Neural progenitor cell (in vitro differentiated cells): ENCODE data around the gene TRIM36. TPM values are rescaled to one million over a fixed set of nuclear protein-coding genes. Genes with fewer than 3 reads are reported as not detected.
A peak's percentile ranks its signal among the peaks of the same experiment; 100 is the strongest.

ENCODE experiments used
- DNase-seq: peaks from one replicate; pipeline ENCODE4 v3.0.0-alpha.2; 2016; ENCODE audit warnings: low spot score
- H2AFZ ChIP-seq: fragments of 200-600 bp; sonication (generic); replicated peaks from 2 replicates; pipeline ENCODE4 v1.6.1; 2016; ENCODE audit warnings: antibody characterized with exemption
- H3F3A ChIP-seq: fragments of 200-600 bp; sonication (generic); 2 replicates; pipeline ENCODE4 v1.6.1; 2016; ENCODE audit warnings: antibody characterized with exemption, low read depth
- H3K27ac ChIP-seq: fragments of 200-600 bp; sonication (generic); 2 replicates; pipeline ENCODE4 v1.5.1; 2016; ENCODE audit warnings: mild to moderate bottlenecking
- H3K27me3 ChIP-seq: fragments of 200-600 bp; sonication (generic); 2 replicates; pipeline ENCODE4 v1.6.1; 2016; ENCODE audit warnings: mild to moderate bottlenecking, moderate library complexity
- H3K36me3 ChIP-seq: fragments of 200-600 bp; sonication (generic); 2 replicates; pipeline ENCODE4 v1.5.1; 2016
- H3K4me1 ChIP-seq: fragments of 200-600 bp; sonication (generic); 2 replicates; pipeline ENCODE4 v1.6.1; 2016; ENCODE audit warnings: mixed run types
- H3K4me2 ChIP-seq: fragments of 200-600 bp; sonication (generic); 2 replicates; pipeline ENCODE4 v1.6.1; 2016
- H3K4me3 ChIP-seq: fragments of 200-600 bp; sonication (generic); 2 replicates; pipeline ENCODE4 v1.5.1; 2016
- H3K79me2 ChIP-seq: fragments of 200-600 bp; sonication (generic); 2 replicates; pipeline ENCODE4 v1.6.1; 2016; ENCODE audit warnings: low read depth
- H3K9ac ChIP-seq: fragments of 200-600 bp; sonication (generic); 2 replicates; pipeline ENCODE4 v1.6.1; 2016
- H3K9me3 ChIP-seq: fragments of 200-600 bp; sonication (generic); 2 replicates; pipeline ENCODE4 v1.5.1; 2016; ENCODE audit warnings: low read depth
- H4K20me1 ChIP-seq: fragments of 200-600 bp; sonication (generic); 2 replicates; pipeline ENCODE4 v1.6.1; 2016; ENCODE audit warnings: low read depth
- H3K27ac Mint-ChIP-seq: 3 replicates; pipeline ENCODE4 v1.8.0; 2021; ENCODE audit warnings: mixed read lengths
- H3K27me3 Mint-ChIP-seq: 2 replicates; pipeline ENCODE4 v1.8.0; 2022; ENCODE audit warnings: low read depth, mild to moderate bottlenecking, inconsistent platforms, moderate library complexity, mixed read lengths; ENCODE audit not compliant: insufficient read depth
- H3K36me3 Mint-ChIP-seq: 3 replicates; pipeline ENCODE4 v1.8.0; 2021; ENCODE audit warnings: mixed read lengths
- H3K4me1 Mint-ChIP-seq: 3 replicates; pipeline ENCODE4 v1.8.0; 2021; ENCODE audit warnings: mixed read lengths
- H3K4me3 Mint-ChIP-seq: 3 replicates; pipeline ENCODE4 v1.8.0; 2021; ENCODE audit warnings: mild to moderate bottlenecking, moderate library complexity, mixed read lengths
- H3K9me3 Mint-ChIP-seq: 3 replicates; pipeline ENCODE4 v1.8.0; 2020; ENCODE audit warnings: mixed read lengths
- EZH2 ChIP-seq: fragments of 200-600 bp; sonication (generic); IDR thresholded peaks from 2 replicates; pipeline ENCODE4 v1.6.1; 2017; ENCODE audit warnings: antibody characterized with exemption, mild to moderate bottlenecking, moderate library complexity
- EZH2phosphoT487 ChIP-seq: fragments of 200-600 bp; sonication (generic); IDR thresholded peaks from 2 replicates; pipeline ENCODE4 v1.6.1; 2017; ENCODE audit warnings: antibody characterized with exemption
- total RNA-seq: library from RNA; depleted of rRNA; stranded (reverse); fragments of >200 nt; gene quantifications from 2 replicates; pipeline ENCODE4 v1.2.3, GENCODE V29; 2015; ENCODE audit warnings: low replicate concordance
- TF ChIP-seq, protein P1 (sequence below): fragments of 200-600 bp; sonication (generic); IDR thresholded peaks from 2 replicates; pipeline ENCODE4 v1.5.1; 2017; ENCODE audit warnings: antibody characterized with exemption, mild to moderate bottlenecking

Gene TRIM36
- total RNA-seq, 1 donor from 2014 or later = 42.6 TPM

GRCh38 chr5:115179394-115180164 lies 9.9 kb upstream of the TRIM36 start:
- Mint-ChIP-seq H3K4me3 (peak overlapping the region; percentile 88), H3K36me3 (peaks cover 7% of the 10 kb centered on the region), H3K4me1 (peaks cover 9% of the 10 kb centered on the region), H3K9me3 (peaks cover 8% of the 10 kb centered on the region), H3K27me3 (peaks cover 28% of the 10 kb centered on the region), H3K27ac (no peak overlapping the region)
- Histone ChIP-seq H3K79me2 (no peaks in the 10 kb centered on the region), H2AFZ (peak overlapping the region; percentile 86), H3K4me1 (peaks cover 9% of the 10 kb centered on the region), H3K4me2 (peak overlapping the region; percentile 83), H3K4me3 (peak overlapping the region; percentile 55), H3K27ac (no peak overlapping the region), H3K27me3 (peaks cover 95% of the 10 kb centered on the region), H3F3A (peaks cover 18% of the 10 kb centered on the region), H3K9me3 (no peaks in the 10 kb centered on the region), H3K9ac (no peak overlapping the region), H4K20me1 (peaks cover 6% of the 10 kb centered on the region), H3K36me3 (no peaks in the 10 kb centered on the region)
- peak; percentile 92 for TF ChIP-seq EZH2
- peak; percentile 73 for TF ChIP-seq EZH2phosphoT487
- TF ChIP-seq, protein P1, sequence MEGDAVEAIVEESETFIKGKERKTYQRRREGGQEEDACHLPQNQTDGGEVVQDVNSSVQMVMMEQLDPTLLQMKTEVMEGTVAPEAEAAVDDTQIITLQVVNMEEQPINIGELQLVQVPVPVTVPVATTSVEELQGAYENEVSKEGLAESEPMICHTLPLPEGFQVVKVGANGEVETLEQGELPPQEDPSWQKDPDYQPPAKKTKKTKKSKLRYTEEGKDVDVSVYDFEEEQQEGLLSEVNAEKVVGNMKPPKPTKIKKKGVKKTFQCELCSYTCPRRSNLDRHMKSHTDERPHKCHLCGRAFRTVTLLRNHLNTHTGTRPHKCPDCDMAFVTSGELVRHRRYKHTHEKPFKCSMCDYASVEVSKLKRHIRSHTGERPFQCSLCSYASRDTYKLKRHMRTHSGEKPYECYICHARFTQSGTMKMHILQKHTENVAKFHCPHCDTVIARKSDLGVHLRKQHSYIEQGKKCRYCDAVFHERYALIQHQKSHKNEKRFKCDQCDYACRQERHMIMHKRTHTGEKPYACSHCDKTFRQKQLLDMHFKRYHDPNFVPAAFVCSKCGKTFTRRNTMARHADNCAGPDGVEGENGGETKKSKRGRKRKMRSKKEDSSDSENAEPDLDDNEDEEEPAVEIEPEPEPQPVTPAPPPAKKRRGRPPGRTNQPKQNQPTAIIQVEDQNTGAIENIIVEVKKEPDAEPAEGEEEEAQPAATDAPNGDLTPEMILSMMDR = peak; percentile 5
- DNase-seq = peak; percentile 77

- Mint-ChIP-seq H3K27ac (no peak overlapping the region), H3K4me1 (peaks cover 9% of the 10 kb centered on the region), H3K4me3 (peak overlapping the region; percentile 88), H3K27me3 (peaks cover 28% of the 10 kb centered on the region), H3K36me3 (peaks cover 7% of the 10 kb centered on the region), H3K9me3 (peaks cover 8% of the 10 kb centered on the region)
- H3F3A ChIP-seq = peaks cover 18% of the 10 kb centered on the region
- peak overlapping the region; percentile 55 for H3K4me3 ChIP-seq
- H3K27ac ChIP-seq = no peak overlapping the region
- H3K4me2 ChIP-seq = peak overlapping the region; percentile 83
- H3K9ac ChIP-seq = no peak overlapping the region
- H3K36me3 ChIP-seq = no peaks in the 10 kb centered on the region
- TF ChIP-seq, protein P1 = no peak
- TF ChIP-seq EZH2phosphoT487 = peak; percentile 65
- H3K79me2 ChIP-seq = no peaks in the 10 kb centered on the region
- H2AFZ ChIP-seq = peak overlapping the region; percentile 86
- peak; percentile 39 for DNase-seq
- H3K9me3 ChIP-seq = no peaks in the 10 kb centered on the region
- peaks cover 9% of the 10 kb centered on the region for H3K4me1 ChIP-seq
- H3K27me3 ChIP-seq = peaks cover 97% of the 10 kb centered on the region
- H4K20me1 ChIP-seq = peaks cover 6% of the 10 kb centered on the region
These were observed 9.3 kb upstream of the TRIM36 start for GRCh38 chr5:115179030-115179393.

DNA sequence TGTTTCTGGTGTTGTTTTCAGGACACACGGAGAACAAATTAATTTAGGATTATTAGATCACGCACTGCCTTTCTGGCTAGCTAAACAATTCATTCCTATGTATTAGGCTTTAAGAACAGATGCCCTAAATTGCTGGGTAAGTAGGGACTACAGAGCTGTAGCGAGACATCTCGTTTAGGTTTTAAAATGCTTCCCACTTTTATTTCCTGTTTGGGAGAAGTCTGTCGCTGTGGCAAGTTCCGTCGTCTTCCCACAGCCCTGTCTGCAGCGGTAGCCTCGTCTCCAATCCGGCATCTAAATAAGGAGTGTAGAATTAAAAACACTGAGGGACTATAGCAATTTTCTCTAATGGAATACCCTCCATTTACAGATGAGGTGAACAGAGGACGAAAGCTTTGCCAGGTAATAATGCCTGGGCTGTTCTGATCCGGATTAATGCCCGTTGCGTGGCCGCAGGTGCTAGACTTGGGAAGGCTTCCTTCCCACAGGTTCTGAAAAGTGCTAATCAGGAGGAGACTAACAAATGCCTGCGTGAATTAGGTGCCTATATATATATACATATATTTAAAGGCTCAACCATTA lies 1.3 kb upstream of the TRIM36 start:
- DNase-seq = no peak

More for the DNA sequence above, 1.3 kb upstream of the TRIM36 start:
- Mint-ChIP-seq H3K9me3 (peaks cover 21% of the 10 kb centered on the region), H3K36me3 (peaks cover 11% of the 10 kb centered on the region), H3K4me1 (peaks cover 9% of the 10 kb centered on the region), H3K27me3 (peaks cover 20% of the 10 kb centered on the region), H3K27ac (no peak overlapping the region), H3K4me3 (peak overlapping the region; percentile 89)
- Histone ChIP-seq H2AFZ (peak overlapping the region; percentile 92), H3F3A (peaks cover 25% of the 10 kb centered on the region), H3K36me3 (no peaks in the 10 kb centered on the region), H3K27ac (no peak overlapping the region), H3K9me3 (no peaks in the 10 kb centered on the region), H3K4me1 (peaks cover 14% of the 10 kb centered on the region), H3K79me2 (peaks cover 29% of the 10 kb centered on the region), H3K4me2 (peak overlapping the region; percentile 93), H3K9ac (no peak overlapping the region), H4K20me1 (peaks cover 6% of the 10 kb centered on the region), H3K27me3 (peaks cover 54% of the 10 kb centered on the region), H3K4me3 (peak overlapping the region; percentile 79)
- peak; percentile 65 for TF ChIP-seq EZH2
- no peak for TF ChIP-seq EZH2phosphoT487
